H1 (cell line): ENCODE data around the gene FFAR2. TPM values are rescaled to one million over a fixed set of nuclear protein-coding genes. Genes with fewer than 3 reads are reported as not detected.

ENCODE experiments used
- CTCF ChIA-PET: fragments of 300-600 bp; sonication (Branson Sonifier 250); formaldehyde crosslinking; loops from one replicate; lab custom pipeline; 2021; ENCODE audit not compliant: partially characterized antibody; lab: Charles Lee
- POLR2A ChIA-PET: fragments of 300-600 bp; sonication (Branson Sonifier 250); formaldehyde crosslinking; loops from one replicate; lab custom pipeline; 2021; ENCODE audit warnings: inconsistent platforms; ENCODE audit not compliant: partially characterized antibody; lab: Charles Lee
- DNase-seq, 2 experiments: peaks; one replicate each; pipeline versions ENCODE4 v3.0.0 to v3.0.0-alpha.2; 2010 to 2022; ENCODE audit warnings: low spot score in 2 of 2, low read depth in 1 of 2, mixed read lengths in 1 of 2
- FAIRE-seq: peaks from 2 replicates; lab custom pipeline; 2011; peaks lifted over from hg19 to GRCh38; lab: Jason Lieb, UNC
- H2AFZ ChIP-seq: 2 replicates; pipeline ENCODE4 v1.8.1; 2012; ENCODE audit warnings: low read length, inconsistent platforms
- H2AK5ac ChIP-seq: 2 replicates; pipeline ENCODE4 v1.6.1; 2013; ENCODE audit warnings: low read depth, low read length
- H2BK120ac ChIP-seq: replicated peaks from 2 replicates; pipeline ENCODE3; 2013; ENCODE audit warnings: low read depth, low read length, inconsistent platforms
- H2BK12ac ChIP-seq: 2 replicates; pipeline ENCODE4 v1.6.1; 2013; ENCODE audit warnings: low read depth, low read length
- H2BK15ac ChIP-seq: 2 replicates; pipeline ENCODE4 v1.6.1; 2013; ENCODE audit warnings: low read length
- H2BK20ac ChIP-seq: 2 replicates; pipeline ENCODE4 v1.6.1; 2013; ENCODE audit warnings: low read length
- H2BK5ac ChIP-seq: 2 replicates; pipeline ENCODE4 v1.6.1; 2013; ENCODE audit warnings: low read depth, low read length
- H3K14ac ChIP-seq: 2 replicates; pipeline ENCODE4 v1.6.1; 2013; ENCODE audit warnings: inconsistent platforms; ENCODE audit not compliant: insufficient read length
- H3K18ac ChIP-seq: 2 replicates; pipeline ENCODE4 v1.6.1; 2013; ENCODE audit warnings: low read length; ENCODE audit errors: extremely low read depth
- H3K23ac ChIP-seq: 2 replicates; pipeline ENCODE4 v1.6.1; 2013; ENCODE audit warnings: inconsistent platforms; ENCODE audit not compliant: insufficient read length
- H3K23me2 ChIP-seq: 2 replicates; pipeline ENCODE4 v1.6.1; 2013; ENCODE audit warnings: low read depth, low read length
- H3K27ac ChIP-seq: 2 replicates; pipeline ENCODE4 v1.6.1; 2011; ENCODE audit warnings: low read depth, low read length, inconsistent platforms
- H3K27me3 ChIP-seq, 4 experiments: replicated peaks in 1 of 4; 1 replicate in 1 of 4; 2 replicates in 3 of 4; pipeline versions ENCODE4 v1.6.1 to v1.8.1; 2011 to 2013; ENCODE audit warnings: low read length in 3 of 4, mild to moderate bottlenecking in 3 of 4, inconsistent platforms in 2 of 4, mixed read lengths in 2 of 4, moderate library complexity in 1 of 4; ENCODE audit not compliant: control insufficient read depth in 3 of 4, insufficient read depth in 3 of 4; ENCODE audit errors: extremely low read depth in 1 of 4
- H3K36me3 ChIP-seq, 4 experiments: 2 replicates each; pipeline versions ENCODE4 v1.6.1 to v1.8.1; 2011 to 2013; ENCODE audit warnings: mild to moderate bottlenecking in 4 of 4, low read length in 3 of 4, moderate library complexity in 2 of 4, control low read depth in 1 of 4, inconsistent platforms in 1 of 4; ENCODE audit not compliant: insufficient read depth in 4 of 4, control insufficient read depth in 2 of 4
- H3K4ac ChIP-seq: replicated peaks from 2 replicates; pipeline ENCODE3; 2013; ENCODE audit warnings: low read length, low read depth, mixed read lengths, inconsistent platforms; ENCODE audit not compliant: insufficient read length
- H3K4me1 ChIP-seq, 4 experiments: replicated peaks in 1 of 4; 1 replicate in 1 of 4; 2 replicates in 3 of 4; pipeline versions ENCODE4 v1.6.1 to v1.8.1; 2011 to 2013; ENCODE audit warnings: low read length in 3 of 4, inconsistent platforms in 2 of 4, mixed read lengths in 1 of 4; ENCODE audit not compliant: insufficient read depth in 4 of 4, control insufficient read depth in 3 of 4
- H3K4me2 ChIP-seq, 2 experiments: 2 replicates each; pipeline versions ENCODE4 v1.6.1 to v1.8.1; 2011 to 2013; ENCODE audit warnings: low read depth in 2 of 2, low read length in 2 of 2, control low read depth in 1 of 2, inconsistent platforms in 1 of 2, mild to moderate bottlenecking in 1 of 2; ENCODE audit not compliant: insufficient read depth in 1 of 2
- H3K4me3 ChIP-seq, 4 experiments: fragments of 200-600, 300-600 bp in 1 of 4; sonication (generic), shearing (Covaris generic), sonication (Bioruptor Twin) in 1 of 4; 2 replicates each; pipeline versions ENCODE4 v1.5.1 to v1.8.1; 2011 to 2016; ENCODE audit warnings: low read length in 4 of 4, low read depth in 3 of 4, control low read depth in 2 of 4, inconsistent platforms in 2 of 4, mild to moderate bottlenecking in 2 of 4, mixed read lengths in 1 of 4, moderate library complexity in 1 of 4; ENCODE audit not compliant: insufficient read depth in 2 of 4; ENCODE audit errors: extremely low read depth in 1 of 4
- H3K56ac ChIP-seq: replicated peaks from 2 replicates; pipeline ENCODE3; 2013; ENCODE audit warnings: low read depth, mild to moderate bottlenecking, mixed read lengths, low read length, inconsistent platforms; ENCODE audit not compliant: insufficient read length
- H3K79me1 ChIP-seq: 2 replicates; pipeline ENCODE4 v1.6.1; 2013; ENCODE audit warnings: low read depth, low read length, control low read depth
- H3K79me2 ChIP-seq, 2 experiments: 2 replicates each; pipeline versions ENCODE4 v1.6.1 to v1.8.1; 2012 to 2013; ENCODE audit warnings: low read length in 2 of 2, mild to moderate bottlenecking in 2 of 2, inconsistent platforms in 1 of 2; ENCODE audit not compliant: insufficient read depth in 2 of 2, control insufficient read depth in 1 of 2
- H3K9ac ChIP-seq, 4 experiments: replicated peaks in 1 of 4; 1 replicate in 1 of 4; 2 replicates in 3 of 4; pipeline versions ENCODE4 v1.6.1 to v1.8.1; 2011 to 2013; ENCODE audit warnings: low read depth in 3 of 4, low read length in 3 of 4, control low read depth in 2 of 4, mild to moderate bottlenecking in 2 of 4, moderate library complexity in 2 of 4, inconsistent platforms in 1 of 4; ENCODE audit errors: extremely low read depth in 1 of 4
- H3K9me3 ChIP-seq, 2 experiments: 2 replicates each; pipeline versions ENCODE4 v1.6.1 to v1.8.1; 2012 to 2013; ENCODE audit warnings: mild to moderate bottlenecking in 2 of 2, moderate library complexity in 2 of 2, control low read depth in 1 of 2, inconsistent platforms in 1 of 2, low read depth in 1 of 2, low read length in 1 of 2, mixed read lengths in 1 of 2; ENCODE audit not compliant: insufficient read depth in 2 of 2
- H4K20me1 ChIP-seq, 2 experiments: replicated peaks in 1 of 2; 2 replicates each; pipeline versions ENCODE3 to v1.8.1; 2011 to 2013; ENCODE audit warnings: inconsistent platforms in 2 of 2, low read length in 2 of 2, mild to moderate bottlenecking in 1 of 2; ENCODE audit not compliant: insufficient read depth in 2 of 2, control insufficient read depth in 1 of 2
- H4K5ac ChIP-seq: 2 replicates; pipeline ENCODE4 v1.6.1; 2013; ENCODE audit warnings: low read length, low read depth, mixed read lengths, inconsistent platforms; ENCODE audit not compliant: insufficient read length
- H4K8ac ChIP-seq: 2 replicates; pipeline ENCODE4 v1.8.0; 2013; ENCODE audit warnings: mild to moderate bottlenecking, moderate library complexity, low read length, inconsistent platforms; ENCODE audit not compliant: insufficient read depth; ENCODE audit errors: extremely low read depth
- H4K91ac ChIP-seq: replicated peaks from 2 replicates; pipeline ENCODE3; 2013; ENCODE audit warnings: low read length, mixed read lengths, inconsistent platforms; ENCODE audit not compliant: insufficient read length
- SIX5 ChIP-seq: IDR thresholded peaks from 2 replicates; pipeline ENCODE4 v1.6.1; 2011; ENCODE audit warnings: mild to moderate bottlenecking, low read depth, low read length
- WGBS, 2 experiments: shearing (Covaris generic) in 1 of 2; methylation state at CpG; one replicate each; pipeline versions ENCODE4 v1.1.6 to v1.1.7; 2013 to 2015; ENCODE audit warnings: low lambda C conversion rate in 2 of 2, mixed read lengths in 2 of 2, inconsistent platforms in 1 of 2, low coverage in 1 of 2, missing lambda C conversion rate in 1 of 2; ENCODE audit not compliant: insufficient replicate concordance in 2 of 2, insufficient coverage in 1 of 2, insufficient read length in 1 of 2; ENCODE audit errors: extremely low coverage in 1 of 2, missing lambda C conversion rate in 1 of 2; 5-methylcytosine and 5-hydroxymethylcytosine counted together
- polyA plus RNA-seq, 7 experiments: library from polyadenylated mRNA; depleted of rRNA in 3 of 7; stranded (reverse) in 5 of 7; unstranded in 2 of 7; fragments of >200 nt in 5 of 7; fragments of 200-250 nt in 2 of 7; gene quantifications; 1 replicate in 5 of 7; 2 replicates in 1 of 7; 4 replicates in 1 of 7; pipeline versions ENCODE4 v1.2.1 to v1.2.3, GENCODE V29; 2011 to 2013; ENCODE audit warnings: missing spikeins in 2 of 7, mixed read lengths in 2 of 7
- total RNA-seq: library from RNA; stranded (reverse); fragmentation: NEBNext Ultra II Directional; extraction: Animal tissue kit (Norgen Biotek cat#: 25700); gene quantifications from 2 replicates; pipeline ENCODE4 v1.2.1, GENCODE V29; 2021

Gene FFAR2
- total and polyA plus RNA-seq, 2 of the 8 experiments (the other 6 are each of a cell fraction or from before 2014, with no cell fraction given) = not detected

GRCh38 chr19:35427187-35427586, 20.9 kb upstream of the FFAR2 start:
- H2BK20ac ChIP-seq = no peak overlapping the region
- no peak overlapping the region for H2AK5ac ChIP-seq
- ChIA-PET CTCF (interaction anchor here (0.6 to 1.2 kb wide), 3 partner anchors 61 to 75 kb away, joined by 3 to 4 read pairs (median 3); partner anchors contain the start of gene KRTDAP), POLR2A (no interaction called here)
- no peak overlapping the region for H4K5ac ChIP-seq
- no peaks in the 10 kb centered on the region for H3K79me1 ChIP-seq
- H2AFZ ChIP-seq = no peak overlapping the region
- H3K18ac ChIP-seq = no peak overlapping the region
- WGBS, 2 experiments = 82% methylated on average over 4 of the region's 4 CpGs; no CpG with 5 or more reads in 1 of the 2 experiments
- H3K9me3 ChIP-seq = no peaks in the 10 kb centered on the region
- H3K23ac ChIP-seq = no peak overlapping the region
- H3K23me2 ChIP-seq = no peaks in the 10 kb centered on the region
- FAIRE-seq (no peak), DNase-seq (no peak)
- no peaks in the 10 kb centered on the region for H3K79me2 ChIP-seq
- H3K27ac ChIP-seq = no peak overlapping the region
- no peaks in the 10 kb centered on the region for H3K4me1 ChIP-seq
- no peak overlapping the region for H3K9ac ChIP-seq
- no peak overlapping the region for H2BK12ac ChIP-seq
- no peak overlapping the region; the same call in 1 of the 2 replicates for H2BK15ac ChIP-seq
- no peaks in the 10 kb centered on the region for H3K36me3 ChIP-seq
- no peak overlapping the region for H3K4me2 ChIP-seq
- H4K20me1 ChIP-seq = no peaks in the 10 kb centered on the region
- no peak overlapping the region for H4K8ac ChIP-seq
- no peak overlapping the region for H3K4me3 ChIP-seq
- H3K56ac ChIP-seq = no peak overlapping the region
- no peak overlapping the region for H3K4ac ChIP-seq
- no peaks in the 10 kb centered on the region for H3K27me3 ChIP-seq
- no peak for TF ChIP-seq SIX5
- no peak overlapping the region for H4K91ac ChIP-seq
- H2BK5ac ChIP-seq = no peak overlapping the region
- H3K14ac ChIP-seq = no peak overlapping the region
- H2BK120ac ChIP-seq = no peak overlapping the region
